Uterus (tissue), 2 donors: ENCODE results near the gene FCGBP.

Experiments
- POLR2A ChIP-seq, 2 donors: fragments of 450-650 bp; IDR thresholded peaks; one replicate each; pipeline ENCODE4 v1.6.1; 2016; ENCODE audit warnings: antibody characterized with exemption in 2 of 2, mild to moderate bottlenecking in 1 of 2, moderate library complexity in 1 of 2
- TF ChIP-seq, protein P1 (sequence below), 4 experiments: fragments of 200-600 bp in 2 of 4; fragments of 450-650 bp in 2 of 4; sonication (generic) in 2 of 4; IDR thresholded peaks; one replicate each; pipeline ENCODE4 v1.5.1; 2016 to 2019; ENCODE audit warnings: antibody characterized with exemption in 4 of 4, mild to moderate bottlenecking in 2 of 4, moderate library complexity in 1 of 4

GRCh38 chr19:39982883-39983282 lies 48.4 kb upstream of the FCGBP start:
- TF ChIP-seq POLR2A (IDR thresholded peaks at IDR 0.05): no peak
- TF ChIP-seq, protein P1, sequence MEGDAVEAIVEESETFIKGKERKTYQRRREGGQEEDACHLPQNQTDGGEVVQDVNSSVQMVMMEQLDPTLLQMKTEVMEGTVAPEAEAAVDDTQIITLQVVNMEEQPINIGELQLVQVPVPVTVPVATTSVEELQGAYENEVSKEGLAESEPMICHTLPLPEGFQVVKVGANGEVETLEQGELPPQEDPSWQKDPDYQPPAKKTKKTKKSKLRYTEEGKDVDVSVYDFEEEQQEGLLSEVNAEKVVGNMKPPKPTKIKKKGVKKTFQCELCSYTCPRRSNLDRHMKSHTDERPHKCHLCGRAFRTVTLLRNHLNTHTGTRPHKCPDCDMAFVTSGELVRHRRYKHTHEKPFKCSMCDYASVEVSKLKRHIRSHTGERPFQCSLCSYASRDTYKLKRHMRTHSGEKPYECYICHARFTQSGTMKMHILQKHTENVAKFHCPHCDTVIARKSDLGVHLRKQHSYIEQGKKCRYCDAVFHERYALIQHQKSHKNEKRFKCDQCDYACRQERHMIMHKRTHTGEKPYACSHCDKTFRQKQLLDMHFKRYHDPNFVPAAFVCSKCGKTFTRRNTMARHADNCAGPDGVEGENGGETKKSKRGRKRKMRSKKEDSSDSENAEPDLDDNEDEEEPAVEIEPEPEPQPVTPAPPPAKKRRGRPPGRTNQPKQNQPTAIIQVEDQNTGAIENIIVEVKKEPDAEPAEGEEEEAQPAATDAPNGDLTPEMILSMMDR (IDR thresholded peaks at IDR 0.05): no peak
